Neuronal stem cell (in vitro differentiated cells): ENCODE measurements around the gene SPDEF.

ENCODE experiments used
- DNase-seq: peaks from one replicate; pipeline ENCODE4 v3.0.0-alpha.2; 2013; ENCODE audit warnings: low spot score
- H2AFZ ChIP-seq: one replicate; pipeline ENCODE4 v1.6.1; 2013; ENCODE audit warnings: mild to moderate bottlenecking, low read length, inconsistent platforms
- H2AK5ac ChIP-seq: 2 replicates; pipeline ENCODE4 v1.6.1; 2013; ENCODE audit warnings: low read depth, mild to moderate bottlenecking, inconsistent platforms, low read length, moderate library complexity, mixed read lengths
- H2BK120ac ChIP-seq: 2 replicates; pipeline ENCODE4 v1.6.1; 2013; ENCODE audit warnings: low read depth, mild to moderate bottlenecking, inconsistent platforms, low read length, moderate library complexity, mixed read lengths
- H2BK12ac ChIP-seq: one replicate; pipeline ENCODE4 v1.6.1; 2013; ENCODE audit warnings: low read length, inconsistent platforms
- H2BK15ac ChIP-seq: 2 replicates; pipeline ENCODE4 v1.6.1; 2013; ENCODE audit warnings: mild to moderate bottlenecking, low read length, inconsistent platforms, mixed read lengths
- H2BK5ac ChIP-seq: one replicate; pipeline ENCODE4 v1.6.1; 2013; ENCODE audit warnings: inconsistent platforms, mild to moderate bottlenecking, low read length, moderate library complexity
- H3K14ac ChIP-seq: one replicate; pipeline ENCODE4 v1.6.1; 2013; ENCODE audit warnings: low read length, inconsistent platforms
- H3K18ac ChIP-seq: 2 replicates; pipeline ENCODE4 v1.6.1; 2013; ENCODE audit warnings: low read length, inconsistent platforms
- H3K23ac ChIP-seq: 2 replicates; pipeline ENCODE4 v1.6.1; 2013; ENCODE audit warnings: low read depth, mild to moderate bottlenecking, mixed read lengths, low read length, inconsistent platforms; ENCODE audit not compliant: poor library complexity
- H3K27ac ChIP-seq: replicated peaks from 3 replicates; pipeline ENCODE4 v1.5.1; 2013; ENCODE audit warnings: low read length, inconsistent platforms
- H3K27me3 ChIP-seq, 3 experiments: 2 replicates each; pipeline ENCODE4 v1.6.1; 2013; ENCODE audit warnings: low read length in 3 of 3, mild to moderate bottlenecking in 2 of 3, inconsistent platforms in 1 of 3, low read depth in 1 of 3, mixed read lengths in 1 of 3, moderate library complexity in 1 of 3; ENCODE audit not compliant: control insufficient read depth in 3 of 3, insufficient read depth in 3 of 3
- H3K36me3 ChIP-seq, 2 donors: replicated peaks in 1 of 2; 2 replicates each; pipeline ENCODE4 v1.6.1; 2013; ENCODE audit warnings: low read length in 2 of 2; ENCODE audit not compliant: control insufficient read depth in 2 of 2, insufficient read depth in 2 of 2
- H3K4ac ChIP-seq: 2 replicates; pipeline ENCODE4 v1.6.1; 2013; ENCODE audit warnings: inconsistent platforms, mild to moderate bottlenecking, low read length, moderate library complexity
- H3K4me1 ChIP-seq, 2 donors: 1 replicate in 1 of 2; 2 replicates in 1 of 2; pipeline ENCODE4 v1.6.1; 2013; ENCODE audit warnings: low read length in 2 of 2, low read depth in 1 of 2; ENCODE audit not compliant: control insufficient read depth in 2 of 2, insufficient read depth in 1 of 2
- H3K4me2 ChIP-seq: one replicate; pipeline ENCODE4 v1.6.1; 2013; ENCODE audit warnings: mild to moderate bottlenecking, low read length, inconsistent platforms; ENCODE audit not compliant: insufficient read depth, poor library complexity, severe bottlenecking
- H3K4me3 ChIP-seq, 2 donors: 2 replicates each; pipeline ENCODE4 v1.5.1; 2013; ENCODE audit warnings: low read length in 2 of 2, mild to moderate bottlenecking in 2 of 2, inconsistent platforms in 1 of 2, moderate library complexity in 1 of 2
- H3K79me1 ChIP-seq: one replicate; pipeline ENCODE4 v1.6.1; 2013; ENCODE audit warnings: low read depth, mild to moderate bottlenecking, inconsistent platforms, low read length, moderate library complexity
- H3K9ac ChIP-seq: one replicate; pipeline ENCODE4 v1.6.1; 2013; ENCODE audit warnings: mild to moderate bottlenecking, low read depth, low read length, inconsistent platforms; ENCODE audit not compliant: poor library complexity
- H3K9me3 ChIP-seq, 2 donors: replicated peaks in 1 of 2; 2 replicates each; pipeline versions ENCODE3 to v1.6.1; 2013; ENCODE audit warnings: low read length in 2 of 2, mild to moderate bottlenecking in 2 of 2, inconsistent platforms in 1 of 2, low read depth in 1 of 2, mixed read lengths in 1 of 2, moderate library complexity in 1 of 2; ENCODE audit not compliant: control insufficient read depth in 2 of 2, insufficient read depth in 1 of 2
- H4K8ac ChIP-seq: one replicate; pipeline ENCODE4 v1.6.1; 2013; ENCODE audit warnings: low read depth, mild to moderate bottlenecking, inconsistent platforms, low read length, moderate library complexity
- H4K91ac ChIP-seq: one replicate; pipeline ENCODE4 v1.6.1; 2013; ENCODE audit warnings: low read length, low read depth, mild to moderate bottlenecking, inconsistent platforms; ENCODE audit not compliant: poor library complexity
- WGBS, 2 donors: extraction: QIAGEN DNeasy Blood & Tissue Kit; methylation state at CpG; one replicate each; pipeline ENCODE4 v1.1.7; 2013; ENCODE audit warnings: missing lambda C conversion rate in 2 of 2, mixed read lengths in 1 of 2; ENCODE audit not compliant: insufficient read length in 2 of 2, insufficient replicate concordance in 1 of 2; ENCODE audit errors: extremely low coverage in 2 of 2; 5-methylcytosine and 5-hydroxymethylcytosine counted together

SPDEF gene

DNA sequence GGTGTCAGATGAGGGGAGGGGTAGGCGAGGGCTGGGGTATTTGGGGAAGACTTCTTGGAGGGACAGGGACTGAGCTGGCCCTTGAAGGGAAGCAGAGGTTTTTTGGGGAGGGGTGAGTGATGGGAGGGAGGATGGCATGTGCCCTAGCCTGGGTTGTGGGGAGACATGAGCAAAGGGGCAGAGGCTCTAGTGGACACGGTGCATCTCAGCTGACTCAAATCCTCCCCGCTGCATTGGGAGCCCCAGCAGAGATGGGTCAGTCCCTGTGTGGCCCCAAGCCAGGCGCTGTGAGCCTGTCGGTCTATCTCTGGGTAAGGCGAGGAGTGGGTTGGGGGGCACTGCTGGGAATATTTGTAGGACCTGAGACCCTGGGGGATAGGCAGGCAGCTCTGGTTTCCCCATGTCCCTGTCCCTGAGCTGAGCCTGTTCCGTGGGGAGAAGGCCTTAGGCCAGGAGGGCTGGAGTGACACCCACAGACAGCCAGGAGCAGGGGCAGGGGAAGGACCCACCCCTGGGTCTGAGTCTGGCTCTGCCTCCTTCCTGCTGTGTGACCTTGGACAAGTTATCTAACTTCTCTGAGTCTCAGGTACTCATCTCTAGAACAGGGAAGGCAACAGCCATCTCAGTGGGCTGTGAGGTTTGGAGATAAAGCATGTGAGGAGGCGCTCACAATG lies 36.0 kb downstream of the SPDEF start:
- H2BK15ac ChIP-seq = peak overlapping the region; percentile 45
- no peaks in the 10 kb centered on the region for H3K36me3 ChIP-seq
- no peak overlapping the region for H2BK12ac ChIP-seq
- WGBS, 2 donors = no CpG with 5 or more reads among the region's 8 CpGs
- H3K79me1 ChIP-seq = no peaks in the 10 kb centered on the region
- H4K91ac ChIP-seq = no peak overlapping the region
- peak overlapping the region; percentile 26 for H2BK120ac ChIP-seq
- no peak overlapping the region for H2AFZ ChIP-seq
- no peak overlapping the region for H3K4me3 ChIP-seq
- no peak overlapping the region for H4K8ac ChIP-seq
- no peak for DNase-seq
- no peak overlapping the region for H3K18ac ChIP-seq
- H2BK5ac ChIP-seq = peak overlapping the region; percentile 47
- peaks cover 2 to 5% of the 10 kb centered on the region in 2 donors for H3K4me1 ChIP-seq
- H3K4ac ChIP-seq = no peak overlapping the region
- no peak overlapping the region for H2AK5ac ChIP-seq
- no peak overlapping the region for H3K4me2 ChIP-seq
- no peaks in the 10 kb centered on the region for H3K9me3 ChIP-seq
- no peak overlapping the region for H3K27ac ChIP-seq
- H3K23ac ChIP-seq = no peak overlapping the region
- H3K14ac ChIP-seq = no peak overlapping the region
- peaks cover 0 to 52% (median 5%) of the 10 kb centered on the region in 3 experiments for H3K27me3 ChIP-seq
- H3K9ac ChIP-seq = no peak overlapping the region

DNA sequence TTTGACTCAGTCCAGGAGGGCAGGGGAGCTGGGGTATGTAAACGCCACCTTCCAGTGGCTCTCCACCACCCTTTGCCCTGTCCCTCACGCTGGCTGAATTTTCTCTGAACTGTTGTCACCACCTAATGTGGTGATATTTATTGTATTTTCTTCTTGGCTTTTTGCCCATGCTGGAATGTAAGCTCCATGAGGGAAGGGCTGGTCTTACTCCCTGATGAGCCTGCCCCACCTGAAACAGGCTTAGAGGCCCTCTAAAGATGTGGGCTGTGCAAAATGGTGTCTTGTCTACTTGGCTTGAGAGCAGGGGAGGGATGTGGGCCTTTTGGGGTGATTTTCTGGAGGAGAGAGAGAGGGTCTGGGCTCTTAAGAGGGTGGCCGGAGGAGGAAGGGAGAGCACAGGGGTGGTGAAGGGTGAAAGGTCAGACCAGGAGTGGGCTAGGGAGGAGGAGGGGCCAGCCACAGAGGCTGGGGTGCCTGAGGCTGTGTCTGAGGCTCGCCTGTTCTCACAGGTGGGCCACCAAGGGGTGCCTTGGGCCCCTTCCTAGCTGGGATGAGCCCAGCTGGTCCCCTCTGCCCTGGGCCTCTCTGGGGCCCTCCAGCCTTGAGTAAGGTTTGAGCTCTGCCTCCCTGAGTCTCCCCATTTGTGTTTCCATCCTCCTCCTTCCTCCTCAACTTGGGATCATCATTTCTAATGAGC lies 37.3 kb downstream of the SPDEF start:
- H3K4me1 ChIP-seq = peaks cover 8 to 16% of the 10 kb centered on the region in 2 donors
- no CpG with 5 or more reads among the region's 4 CpGs for WGBS, 2 donors

DNA sequence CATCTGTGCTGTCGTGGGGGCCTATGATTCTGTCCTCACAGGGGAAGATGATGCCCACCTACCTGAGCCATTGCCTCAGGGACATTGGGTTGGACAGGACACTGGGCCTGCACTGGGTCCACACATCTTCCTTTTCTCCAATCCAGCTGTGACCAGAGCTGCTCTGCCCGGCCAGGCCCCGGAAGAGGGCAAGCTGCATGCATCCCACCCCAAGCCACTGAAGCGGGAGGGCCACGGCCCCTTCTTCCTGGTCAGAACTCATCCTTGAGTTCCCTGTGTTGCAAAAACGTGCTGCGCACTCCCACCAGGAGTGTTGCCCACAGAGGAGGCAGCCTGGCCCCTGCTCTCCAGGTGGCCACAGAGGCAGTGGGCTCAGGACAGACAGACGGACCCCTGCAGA lies 38.2 kb downstream of the SPDEF start:
- no peak overlapping the region for H4K91ac ChIP-seq
- peak overlapping the region; percentile 8 for H3K4ac ChIP-seq
- H3K36me3 ChIP-seq = no peaks in the 10 kb centered on the region
- H3K4me1 ChIP-seq = peaks cover 8 to 22% of the 10 kb centered on the region in 2 donors
- WGBS, 2 donors = no CpG with 5 or more reads among the region's 8 CpGs
- H3K27ac ChIP-seq = no peak overlapping the region
- H2BK15ac ChIP-seq = peak overlapping the region; percentile 52
- H3K9ac ChIP-seq = no peak overlapping the region
- no peak overlapping the region for H3K4me3 ChIP-seq
- no peaks in the 10 kb centered on the region for H3K9me3 ChIP-seq
- H3K79me1 ChIP-seq = no peaks in the 10 kb centered on the region
- H3K14ac ChIP-seq = no peak overlapping the region
- H3K18ac ChIP-seq = peak overlapping the region; percentile 46
- no peak for DNase-seq
- H3K4me2 ChIP-seq = no peak overlapping the region
- H4K8ac ChIP-seq = no peak overlapping the region
- H2BK5ac ChIP-seq = peak overlapping the region; percentile 17
- no peak overlapping the region for H2AFZ ChIP-seq
- no peak overlapping the region for H2BK120ac ChIP-seq
- H3K23ac ChIP-seq = no peak overlapping the region
- peak overlapping the region; percentile 18 for H2BK12ac ChIP-seq
- H3K27me3 ChIP-seq = peaks cover 0 to 51% (median 14%) of the 10 kb centered on the region in 3 experiments
- peak overlapping the region; percentile 73 for H2AK5ac ChIP-seq

More for the DNA sequence above, 37.3 kb downstream of the SPDEF start:
- H3K18ac ChIP-seq = peak overlapping the region; percentile 16
- H3K27ac ChIP-seq = no peak overlapping the region
- H3K79me1 ChIP-seq = no peaks in the 10 kb centered on the region
- no peak overlapping the region for H3K9ac ChIP-seq
- H2BK5ac ChIP-seq = no peak overlapping the region
- no peak overlapping the region for H3K4ac ChIP-seq
- no peak overlapping the region for H2AK5ac ChIP-seq
- H2AFZ ChIP-seq = no peak overlapping the region
- H4K8ac ChIP-seq = no peak overlapping the region
- DNase-seq = no peak
- H2BK12ac ChIP-seq = no peak overlapping the region
- H3K4me2 ChIP-seq = no peak overlapping the region
- peaks cover 0 to 51% (median 14%) of the 10 kb centered on the region in 3 experiments for H3K27me3 ChIP-seq
- peak overlapping the region; percentile 35 for H3K23ac ChIP-seq
- no peak overlapping the region for H3K4me3 ChIP-seq
- H3K36me3 ChIP-seq = no peaks in the 10 kb centered on the region
- H4K91ac ChIP-seq = no peak overlapping the region
- no peak overlapping the region for H3K14ac ChIP-seq
- H2BK120ac ChIP-seq = no peak overlapping the region
- H3K9me3 ChIP-seq = no peaks in the 10 kb centered on the region
- H2BK15ac ChIP-seq = no peak overlapping the region

DNA sequence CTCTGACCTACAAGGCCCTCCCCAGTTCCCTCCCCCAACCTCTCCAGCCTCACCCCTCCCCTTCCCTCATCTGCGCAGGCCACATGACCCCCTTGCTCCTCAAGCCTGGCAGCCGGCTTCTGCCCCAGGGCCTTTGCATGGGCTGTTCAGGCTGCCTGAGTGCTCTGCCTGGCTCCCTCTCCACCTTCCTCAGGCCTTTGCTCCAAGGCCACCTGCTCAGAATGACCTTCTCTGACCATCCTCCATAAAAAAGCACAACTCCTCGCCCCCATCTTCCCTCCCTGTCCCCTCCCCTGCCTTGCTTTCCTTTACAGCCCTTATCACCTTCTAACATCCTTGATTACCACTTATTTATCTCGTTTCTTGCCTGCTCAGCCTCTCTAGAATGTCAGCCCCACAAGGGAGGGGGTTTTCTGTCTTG lies 38.7 kb downstream of the SPDEF start:
- H2BK5ac ChIP-seq = peak overlapping the region; percentile 17
- H3K9me3 ChIP-seq = no peaks in the 10 kb centered on the region
- no peak overlapping the region for H3K23ac ChIP-seq
- H3K4ac ChIP-seq = no peak overlapping the region
- H3K79me1 ChIP-seq = no peaks in the 10 kb centered on the region
- H3K27ac ChIP-seq = no peak overlapping the region
- no peak overlapping the region for H2BK15ac ChIP-seq
- H4K91ac ChIP-seq = no peak overlapping the region
- peaks cover 0 to 55% (median 14%) of the 10 kb centered on the region in 3 experiments for H3K27me3 ChIP-seq
- no CpG with 5 or more reads among the region's 4 CpGs for WGBS, 2 donors
- no peak overlapping the region for H2BK12ac ChIP-seq
- no peak overlapping the region for H3K4me2 ChIP-seq
- H3K36me3 ChIP-seq = no peaks in the 10 kb centered on the region
- no peak overlapping the region for H2AFZ ChIP-seq
- no peak overlapping the region for H3K18ac ChIP-seq
- no peak overlapping the region for H3K9ac ChIP-seq
- H4K8ac ChIP-seq = no peak overlapping the region
- DNase-seq = no peak
- H2AK5ac ChIP-seq = no peak overlapping the region
- H3K14ac ChIP-seq = no peak overlapping the region
- peaks cover 8 to 22% of the 10 kb centered on the region in 2 donors for H3K4me1 ChIP-seq
- no peak overlapping the region for H2BK120ac ChIP-seq
- no peak overlapping the region for H3K4me3 ChIP-seq
